SJCRH30 (cell line): Measurements from ENCODE around the gene DNAI1. TPM values are rescaled to one million over a fixed set of nuclear protein-coding genes. Genes with fewer than 3 reads are reported as not detected.
A peak's percentile ranks its signal among the peaks of the same experiment; 100 is the strongest.

Experiments
- DNase-seq, 2 experiments: peaks; one replicate each; pipeline ENCODE4 v3.0.0-alpha.2; 2015 to 2020
- H3K27ac ChIP-seq: fragments of 250-450 bp; sonication (Bioruptor Pico); 2 replicates; pipeline ENCODE4 v1.5.1; 2020; ENCODE audit warnings: mild to moderate bottlenecking, moderate library complexity
- H3K27me3 ChIP-seq: fragments of 250-450 bp; sonication (Bioruptor Pico); 2 replicates; pipeline ENCODE4 v1.5.1; 2020; ENCODE audit warnings: mild to moderate bottlenecking, moderate library complexity
- H3K36me3 ChIP-seq: fragments of 250-450 bp; sonication (Bioruptor Pico); 2 replicates; pipeline ENCODE4 v1.5.1; 2020; ENCODE audit warnings: mild to moderate bottlenecking, moderate library complexity
- H3K4me1 ChIP-seq: fragments of 250-450 bp; sonication (Bioruptor Pico); 2 replicates; pipeline ENCODE4 v1.5.1; 2020; ENCODE audit warnings: mild to moderate bottlenecking, moderate library complexity
- H3K4me3 ChIP-seq: fragments of 250-450 bp; sonication (Bioruptor Pico); 2 replicates; pipeline ENCODE4 v1.5.1; 2020; ENCODE audit warnings: mild to moderate bottlenecking, moderate library complexity
- H3K9me3 ChIP-seq: fragments of 250-450 bp; sonication (Bioruptor Pico); replicated peaks from 2 replicates; pipeline ENCODE4 v1.5.1; 2020; ENCODE audit warnings: mild to moderate bottlenecking, moderate library complexity
- total RNA-seq: library from RNA; depleted of rRNA; stranded (reverse); fragments of >200 nt; shearing (Covaris generic); gene quantifications from 2 replicates; pipeline ENCODE4 v1.2.3, GENCODE V29; 2014

DNAI1 gene
- total RNA-seq, 1 experiment from 2014 or later = 0.08 TPM

DNA sequence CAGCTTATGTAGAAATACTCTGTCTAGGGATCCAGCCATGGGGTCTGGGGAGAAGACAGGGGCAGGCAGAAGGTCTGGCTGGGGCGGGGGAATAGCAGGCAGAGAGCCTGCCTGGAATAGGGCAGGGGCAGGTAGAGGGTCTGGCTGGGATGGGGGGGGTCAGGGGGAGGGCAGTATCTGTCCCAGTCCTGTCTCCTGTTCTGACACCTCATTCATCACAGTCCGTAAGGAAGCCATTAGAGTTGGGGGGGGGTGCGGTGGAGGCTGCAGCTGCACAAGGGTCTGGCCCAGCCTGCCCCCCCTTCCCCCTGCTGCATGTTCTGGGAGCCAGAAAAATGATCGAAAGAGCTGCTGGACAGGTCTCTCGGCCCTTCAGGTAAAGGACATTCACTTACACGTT lies 98.3 kb downstream of the DNAI1 start:
- Histone ChIP-seq H3K9me3 (no peaks in the 10 kb centered on the region), H3K27me3 (no peaks in the 10 kb centered on the region), H3K4me3 (no peak overlapping the region), H3K36me3 (no peaks in the 10 kb centered on the region), H3K27ac (no peak overlapping the region), H3K4me1 (peaks cover 55% of the 10 kb centered on the region)
- DNase-seq = no peak

GRCh38 chr9:34557426-34558321 lies 99.1 kb downstream of the DNAI1 start:
- H3K36me3 ChIP-seq = no peaks in the 10 kb centered on the region
- H3K4me3 ChIP-seq = no peak overlapping the region
- H3K27ac ChIP-seq = peak overlapping the region; percentile 70
- H3K27me3 ChIP-seq = no peaks in the 10 kb centered on the region
- DNase-seq = peak; percentile 55 to 73
- H3K9me3 ChIP-seq = no peaks in the 10 kb centered on the region
- H3K4me1 ChIP-seq = peaks cover 55% of the 10 kb centered on the region

- Histone ChIP-seq H3K36me3 (no peaks in the 10 kb centered on the region), H3K4me3 (no peak overlapping the region), H3K4me1 (peaks cover 51% of the 10 kb centered on the region), H3K27ac (peak overlapping the region; percentile 70), H3K27me3 (no peaks in the 10 kb centered on the region), H3K9me3 (no peaks in the 10 kb centered on the region)
- peak; percentile 21 to 53 for DNase-seq
Measured at GRCh38 chr9:34558364-34558763, 99.8 kb downstream of the DNAI1 start.

GRCh38 chr9:34558919-34559623 lies 100.5 kb downstream of the DNAI1 start:
- peak; percentile 87 to 90 for DNase-seq
- H3K36me3 ChIP-seq = no peaks in the 10 kb centered on the region
- no peaks in the 10 kb centered on the region for H3K27me3 ChIP-seq
- peak overlapping the region; percentile 53 for H3K4me3 ChIP-seq
- no peaks in the 10 kb centered on the region for H3K9me3 ChIP-seq
- H3K4me1 ChIP-seq = peaks cover 44% of the 10 kb centered on the region
- H3K27ac ChIP-seq = peak overlapping the region; percentile 70

DNA sequence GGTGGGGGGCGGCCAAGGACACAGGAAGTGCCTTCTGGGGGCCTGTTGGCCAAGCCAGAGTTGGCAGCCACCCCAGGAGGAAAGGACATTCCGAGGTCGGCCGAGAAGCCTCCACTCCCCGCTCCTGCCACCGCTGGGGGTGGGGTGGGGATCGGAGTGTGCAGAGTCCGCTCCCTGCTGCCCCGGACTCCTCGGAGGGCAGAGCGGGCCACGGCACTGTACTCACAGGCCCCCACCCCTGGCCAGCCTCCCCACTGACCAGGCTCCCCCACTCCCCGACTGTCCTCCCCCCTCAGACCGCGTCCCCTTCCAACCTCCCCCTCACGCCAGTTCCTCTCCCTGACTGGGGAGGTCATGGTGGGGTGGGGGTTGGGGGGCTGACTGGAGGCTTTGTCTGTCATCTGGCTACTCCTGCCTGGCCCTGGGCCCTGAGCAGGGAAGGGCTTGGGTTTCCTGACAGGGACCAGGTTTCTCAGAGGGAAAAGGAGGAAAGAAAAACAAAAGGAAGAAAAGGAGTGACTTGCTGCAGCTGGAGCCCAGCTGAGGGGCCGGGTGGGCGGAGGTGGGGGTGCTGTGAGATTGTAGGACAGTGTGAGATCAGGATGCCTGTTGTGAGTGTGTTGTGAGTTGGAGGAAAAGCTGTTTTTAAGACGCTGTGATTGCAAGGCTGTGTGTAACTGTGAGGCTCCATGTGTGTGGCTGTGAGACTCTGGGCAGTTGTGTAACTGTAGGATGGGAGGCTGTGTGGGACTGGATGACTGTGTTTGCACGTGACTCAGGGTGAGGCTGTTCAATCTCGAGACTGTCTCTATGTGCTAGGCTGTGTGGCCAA lies 101.2 kb downstream of the DNAI1 start:
- peak; percentile 56 to 63 for DNase-seq
- Histone ChIP-seq H3K4me1 (peaks cover 36% of the 10 kb centered on the region), H3K4me3 (peak overlapping the region; percentile 53), H3K9me3 (no peaks in the 10 kb centered on the region), H3K27ac (peak overlapping the region; percentile 70), H3K27me3 (no peaks in the 10 kb centered on the region), H3K36me3 (no peaks in the 10 kb centered on the region)

- H3K27ac ChIP-seq = peak overlapping the region; percentile 70; the same call in 1 of the 2 replicates
Measured at GRCh38 chr9:34560599-34561214, 102.1 kb downstream of the DNAI1 start.

GRCh38 chr9:34562135-34562745 lies 103.6 kb downstream of the DNAI1 start:
- Histone ChIP-seq H3K36me3 (no peaks in the 10 kb centered on the region), H3K27me3 (no peaks in the 10 kb centered on the region), H3K27ac (no peak overlapping the region), H3K4me3 (no peak overlapping the region), H3K9me3 (no peaks in the 10 kb centered on the region), H3K4me1 (peaks cover 26% of the 10 kb centered on the region)
- DNase-seq = no peak

More at GRCh38 chr9:34560599-34561214, 102.1 kb downstream of the DNAI1 start:
- Histone ChIP-seq H3K27me3 (no peaks in the 10 kb centered on the region), H3K36me3 (no peaks in the 10 kb centered on the region), H3K9me3 (no peaks in the 10 kb centered on the region), H3K4me1 (peaks cover 28% of the 10 kb centered on the region), H3K4me3 (no peak overlapping the region)
- DNase-seq = no peak

GRCh38 chr9:34563262-34563661 lies 104.7 kb downstream of the DNAI1 start:
- H3K27ac ChIP-seq = no peak overlapping the region
- peaks cover 16% of the 10 kb centered on the region for H3K4me1 ChIP-seq
- H3K4me3 ChIP-seq = no peak overlapping the region
- H3K27me3 ChIP-seq = no peaks in the 10 kb centered on the region
- DNase-seq = no peak
- H3K36me3 ChIP-seq = no peaks in the 10 kb centered on the region
- H3K9me3 ChIP-seq = no peaks in the 10 kb centered on the region

- no peak for DNase-seq
- Histone ChIP-seq H3K36me3 (no peaks in the 10 kb centered on the region), H3K4me3 (no peak overlapping the region), H3K4me1 (peaks cover 6% of the 10 kb centered on the region; the same call in 1 of the 2 replicates), H3K9me3 (no peaks in the 10 kb centered on the region), H3K27ac (no peak overlapping the region), H3K27me3 (no peaks in the 10 kb centered on the region)
Measured at GRCh38 chr9:34564617-34565016, 106.0 kb downstream of the DNAI1 start.

GRCh38 chr9:34565856-34566255 lies 107.3 kb downstream of the DNAI1 start:
- Histone ChIP-seq H3K4me1 (peaks cover 1% of the 10 kb centered on the region; the same call in 1 of the 2 replicates), H3K9me3 (no peaks in the 10 kb centered on the region), H3K4me3 (no peak overlapping the region), H3K27ac (no peak overlapping the region), H3K27me3 (no peaks in the 10 kb centered on the region), H3K36me3 (no peaks in the 10 kb centered on the region)
- DNase-seq = no peak

- Histone ChIP-seq H3K36me3 (no peaks in the 10 kb centered on the region), H3K27ac (no peak overlapping the region), H3K9me3 (no peaks in the 10 kb centered on the region), H3K27me3 (no peaks in the 10 kb centered on the region), H3K4me1 (0 out of 2 replicates have a peak, but pooled peaks cover 2% of the 10 kb centered on the region), H3K4me3 (no peak overlapping the region)
- DNase-seq = no peak
Measured at GRCh38 chr9:34566322-34566721, 107.7 kb downstream of the DNAI1 start.

DNA sequence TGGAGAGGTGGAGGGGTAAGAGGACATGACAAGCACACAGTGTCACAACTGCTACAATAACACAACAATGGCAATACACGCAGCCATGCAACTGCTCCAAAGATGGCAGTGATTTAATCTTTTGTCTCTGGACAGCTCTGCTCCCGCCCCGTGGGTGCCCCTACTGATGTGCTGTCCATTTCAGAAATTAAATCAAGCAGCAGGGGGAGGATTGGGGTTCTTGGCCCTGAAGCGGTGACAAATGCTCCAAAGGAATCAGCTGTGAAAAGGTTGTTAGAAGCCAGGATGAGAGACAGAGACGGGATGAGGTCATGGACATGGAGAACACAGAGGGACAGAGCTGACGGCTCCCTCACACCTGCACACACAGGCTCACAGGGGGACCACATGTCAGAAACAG lies 108.4 kb downstream of the DNAI1 start:
- no peak for DNase-seq
- Histone ChIP-seq H3K4me1 (0 out of 2 replicates have a peak, but pooled peaks cover 2% of the 10 kb centered on the region), H3K9me3 (no peaks in the 10 kb centered on the region), H3K27me3 (no peaks in the 10 kb centered on the region), H3K27ac (no peak overlapping the region), H3K4me3 (no peak overlapping the region), H3K36me3 (no peaks in the 10 kb centered on the region)

- no peaks in the 10 kb centered on the region for H3K27me3 ChIP-seq
Measured at GRCh38 chr9:34568133-34568532, 109.5 kb downstream of the DNAI1 start.

DNA sequence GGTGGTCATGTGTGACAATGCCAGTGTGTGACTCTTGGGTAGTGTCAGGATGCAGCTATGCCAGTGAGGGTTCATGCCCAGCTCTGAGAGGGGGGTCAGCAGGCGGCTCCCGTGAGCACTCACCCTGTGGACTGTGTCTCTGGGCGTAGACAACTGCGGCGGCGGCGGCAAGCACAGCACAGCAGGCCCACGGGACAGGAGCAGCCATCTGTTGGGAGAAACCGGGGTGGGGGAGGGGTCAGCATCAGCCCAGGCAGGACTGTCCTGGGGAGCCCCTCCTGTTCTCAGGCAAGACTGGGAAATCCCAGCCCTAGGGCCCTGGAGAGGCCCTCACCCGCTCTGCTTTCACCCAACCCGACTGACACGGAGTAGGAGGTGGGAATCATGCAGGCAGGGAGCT lies 110.2 kb downstream of the DNAI1 start:
- Histone ChIP-seq H3K27ac (no peak overlapping the region), H3K36me3 (no peaks in the 10 kb centered on the region), H3K27me3 (no peaks in the 10 kb centered on the region), H3K4me3 (no peak overlapping the region), H3K9me3 (no peaks in the 10 kb centered on the region), H3K4me1 (0 out of 2 replicates have a peak, but pooled peaks cover 2% of the 10 kb centered on the region)
- no peak for DNase-seq

More at GRCh38 chr9:34568133-34568532, 109.5 kb downstream of the DNAI1 start:
- Histone ChIP-seq H3K9me3 (no peaks in the 10 kb centered on the region), H3K36me3 (no peaks in the 10 kb centered on the region), H3K27ac (no peak overlapping the region), H3K4me1 (0 out of 2 replicates have a peak, but pooled peaks cover 2% of the 10 kb centered on the region), H3K4me3 (no peak overlapping the region)
- no peak for DNase-seq
